Breast epithelium (tissue), 4 donors: ENCODE data around the gene OR2B2. TPM values are rescaled to one million over a fixed set of nuclear protein-coding genes. Genes with fewer than 3 reads are reported as not detected.
"Not testable (repeated sequence)": the region's sequence is repeated elsewhere in the genome, so short reads cannot be mapped to it uniquely, and the experiment has no call there.

Source experiments
- DNase-seq, 2 donors: peaks; one replicate each; pipeline ENCODE4 v3.0.0-alpha.2; 2019; ENCODE audit warnings: low spot score in 2 of 2
- H3K27ac ChIP-seq, 2 donors: fragments of 200-600 bp; sonication (generic) in 1 of 2; one replicate each; pipeline ENCODE4 v1.5.1; 2016 to 2019; ENCODE audit warnings: mild to moderate bottlenecking in 1 of 2
- H3K27me3 ChIP-seq, 2 donors: fragments of 200-600 bp; sonication (generic) in 1 of 2; one replicate each; pipeline versions ENCODE4 v1.5.1 to v1.6.0; 2017 to 2019; ENCODE audit warnings: control low read depth in 1 of 2, mild to moderate bottlenecking in 1 of 2
- H3K36me3 ChIP-seq: fragments of 200-600 bp; one replicate; pipeline ENCODE4 v1.5.1; 2019
- H3K4me1 ChIP-seq, 2 donors: fragments of 200-600 bp; sonication (generic); one replicate each; pipeline ENCODE4 v1.5.1; 2016 to 2019; ENCODE audit warnings: control low read depth in 1 of 2
- H3K4me3 ChIP-seq, 3 donors: fragments of 200-600 bp; sonication (generic); 1 replicate in 2 of 3; 2 replicates in 1 of 3; pipeline ENCODE4 v1.5.1; 2016 to 2019; ENCODE audit warnings: mild to moderate bottlenecking in 3 of 3, moderate library complexity in 2 of 3
- H3K9me3 ChIP-seq, 2 donors: fragments of 200-600 bp; sonication (generic) in 1 of 2; one replicate each; pipeline ENCODE4 v1.5.1; 2016 to 2019; ENCODE audit warnings: control low read depth in 1 of 2
- POLR2A ChIP-seq: fragments of 450-650 bp; IDR thresholded peaks from one replicate; pipeline ENCODE4 v1.6.1; 2016; ENCODE audit warnings: antibody characterized with exemption, mild to moderate bottlenecking, moderate library complexity
- POLR2AphosphoS5 ChIP-seq, 3 donors: sonication (generic); formaldehyde crosslinking; IDR thresholded peaks; one replicate each; pipeline ENCODE4 v1.6.1; 2017; ENCODE audit warnings: antibody characterized with exemption in 3 of 3
- intact Hi-C: fragments of 100-400 bp; cut with DNase I; formaldehyde crosslinking; loops from one replicate; pipeline ENCODE4 v1.15.1; 2023; ENCODE audit warnings: low total_unique reads
- total RNA-seq, 3 donors: library from RNA; depleted of rRNA; stranded (reverse); fragments of >200 nt; gene quantifications; one replicate each; pipeline ENCODE4 v1.1.0, GENCODE V29; 2016
- TF ChIP-seq, protein P1 (sequence below), 3 donors: fragments of 450-650 bp; IDR thresholded peaks; one replicate each; pipeline ENCODE4 v1.5.1; 2016 to 2017; ENCODE audit warnings: antibody characterized with exemption in 3 of 3, mild to moderate bottlenecking in 3 of 3, moderate library complexity in 3 of 3

Gene OR2B2
- total RNA-seq, 3 donors from 2014 or later: not detected

DNA sequence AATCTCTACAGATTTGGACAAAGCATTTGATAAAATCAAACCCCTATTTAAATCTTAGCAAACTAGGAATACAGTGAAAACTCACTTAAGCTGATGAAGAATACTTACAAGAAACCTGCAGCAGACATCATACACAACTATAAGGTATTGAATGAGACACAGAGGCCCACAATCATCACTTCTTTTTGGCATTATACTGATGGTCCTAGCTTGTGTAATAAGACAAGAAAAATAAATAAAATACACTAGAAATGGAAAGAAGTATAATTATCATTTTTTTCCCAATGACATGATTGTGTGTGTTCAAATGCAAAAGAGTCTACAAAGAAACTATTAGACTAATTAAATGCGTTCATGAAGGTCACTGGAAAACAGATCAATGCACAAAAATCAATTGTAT, 36.0 kb upstream of the OR2B2 start:
- H3K36me3 ChIP-seq: no peaks in the 10 kb centered on the region
- H3K27ac ChIP-seq: no peak overlapping the region
- intact Hi-C loops: no loop called here
- TF ChIP-seq, protein P1, sequence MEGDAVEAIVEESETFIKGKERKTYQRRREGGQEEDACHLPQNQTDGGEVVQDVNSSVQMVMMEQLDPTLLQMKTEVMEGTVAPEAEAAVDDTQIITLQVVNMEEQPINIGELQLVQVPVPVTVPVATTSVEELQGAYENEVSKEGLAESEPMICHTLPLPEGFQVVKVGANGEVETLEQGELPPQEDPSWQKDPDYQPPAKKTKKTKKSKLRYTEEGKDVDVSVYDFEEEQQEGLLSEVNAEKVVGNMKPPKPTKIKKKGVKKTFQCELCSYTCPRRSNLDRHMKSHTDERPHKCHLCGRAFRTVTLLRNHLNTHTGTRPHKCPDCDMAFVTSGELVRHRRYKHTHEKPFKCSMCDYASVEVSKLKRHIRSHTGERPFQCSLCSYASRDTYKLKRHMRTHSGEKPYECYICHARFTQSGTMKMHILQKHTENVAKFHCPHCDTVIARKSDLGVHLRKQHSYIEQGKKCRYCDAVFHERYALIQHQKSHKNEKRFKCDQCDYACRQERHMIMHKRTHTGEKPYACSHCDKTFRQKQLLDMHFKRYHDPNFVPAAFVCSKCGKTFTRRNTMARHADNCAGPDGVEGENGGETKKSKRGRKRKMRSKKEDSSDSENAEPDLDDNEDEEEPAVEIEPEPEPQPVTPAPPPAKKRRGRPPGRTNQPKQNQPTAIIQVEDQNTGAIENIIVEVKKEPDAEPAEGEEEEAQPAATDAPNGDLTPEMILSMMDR (IDR thresholded peaks at IDR 0.05): no peak
- TF ChIP-seq POLR2AphosphoS5 (IDR thresholded peaks at IDR 0.05): no peak
- TF ChIP-seq POLR2A: no peak
- H3K4me3 ChIP-seq: no peak overlapping the region
- no peak for DNase-seq
- H3K27me3 ChIP-seq: peaks cover 0 to 4% of the 10 kb centered on the region in 2 donors
- no peaks in the 10 kb centered on the region for H3K4me1 ChIP-seq
- H3K9me3 ChIP-seq: no peaks in the 10 kb centered on the region

DNA sequence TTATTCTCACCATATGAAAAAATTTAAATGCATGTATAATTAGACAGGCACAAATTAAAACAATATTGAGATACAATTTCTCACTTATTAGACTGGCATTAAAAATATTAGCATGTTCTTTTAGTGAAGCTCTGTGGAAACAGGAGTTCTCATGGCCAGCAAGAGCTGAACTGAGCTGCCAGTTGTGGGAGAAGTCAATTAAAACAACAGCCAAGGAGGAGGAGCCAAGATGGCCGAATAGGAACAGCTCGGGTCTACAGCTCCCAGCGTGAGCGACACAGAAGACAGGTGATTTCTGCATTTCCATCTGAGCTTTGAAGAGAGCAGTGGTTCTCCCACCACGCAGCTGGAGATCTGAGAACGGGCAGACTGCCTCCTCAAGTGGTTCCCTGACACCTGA, 30.9 kb upstream of the OR2B2 start:
- DNase-seq, H3K9me3 ChIP-seq, H3K4me1 ChIP-seq, H3K4me3 ChIP-seq, H3K27ac ChIP-seq, H3K27me3 ChIP-seq, H3K36me3 ChIP-seq, intact Hi-C loops: not testable (repeated sequence)

GRCh38 chr6:27940766-27941165, 28.6 kb upstream of the OR2B2 start:
- no peaks in the 10 kb centered on the region for H3K9me3 ChIP-seq
- intact Hi-C loops: no loop called here
- no peak overlapping the region for H3K4me3 ChIP-seq
- H3K4me1 ChIP-seq: no peaks in the 10 kb centered on the region
- peaks cover 0 to 10% of the 10 kb centered on the region in 2 donors for H3K27me3 ChIP-seq
- TF ChIP-seq, protein P1 (IDR thresholded peaks at IDR 0.05): no peak
- TF ChIP-seq POLR2A: no peak
- no peak for TF ChIP-seq POLR2AphosphoS5 (IDR thresholded peaks at IDR 0.05)
- DNase-seq: no peak
- no peak overlapping the region for H3K27ac ChIP-seq
- H3K36me3 ChIP-seq: no peaks in the 10 kb centered on the region

GRCh38 chr6:27931209-27931608, 19.0 kb upstream of the OR2B2 start:
- Histone ChIP-seq H3K27ac (no peak overlapping the region), H3K36me3 (no peaks in the 10 kb centered on the region), H3K4me1 (no peaks in the 10 kb centered on the region), H3K9me3 (peaks cover 0 to 9% of the 10 kb centered on the region in 2 donors), H3K4me3 (no peak overlapping the region), H3K27me3 (no peaks in the 10 kb centered on the region)
- intact Hi-C loops: no loop called here
- TF ChIP-seq POLR2A (no peak), POLR2AphosphoS5 (IDR thresholded peaks at IDR 0.05) (no peak)
- TF ChIP-seq, protein P1 (IDR thresholded peaks at IDR 0.05): no peak
- DNase-seq: no peak

DNA sequence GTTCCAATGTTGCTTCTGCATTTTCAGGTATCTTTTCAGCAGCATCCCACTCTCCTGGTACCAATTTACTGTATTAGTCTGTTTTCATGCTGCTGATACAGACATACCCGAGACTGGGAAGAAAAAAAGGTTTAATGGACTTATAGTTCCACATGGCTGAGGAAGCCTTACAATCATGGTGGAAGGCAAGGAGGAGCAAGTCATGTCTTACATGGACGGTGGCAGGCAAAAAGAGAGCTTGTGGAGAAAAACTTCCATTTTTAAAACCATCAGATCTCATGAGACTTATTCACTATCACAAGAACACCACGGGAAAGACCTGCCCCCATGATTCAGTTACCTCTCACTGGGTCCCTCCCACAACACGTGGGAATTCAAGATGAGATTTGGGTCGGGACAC, 17.7 kb upstream of the OR2B2 start:
- intact Hi-C loops, DNase-seq, H3K27ac ChIP-seq, H3K4me3 ChIP-seq, H3K9me3 ChIP-seq, H3K4me1 ChIP-seq, H3K27me3 ChIP-seq, H3K36me3 ChIP-seq: not testable (repeated sequence)

DNA sequence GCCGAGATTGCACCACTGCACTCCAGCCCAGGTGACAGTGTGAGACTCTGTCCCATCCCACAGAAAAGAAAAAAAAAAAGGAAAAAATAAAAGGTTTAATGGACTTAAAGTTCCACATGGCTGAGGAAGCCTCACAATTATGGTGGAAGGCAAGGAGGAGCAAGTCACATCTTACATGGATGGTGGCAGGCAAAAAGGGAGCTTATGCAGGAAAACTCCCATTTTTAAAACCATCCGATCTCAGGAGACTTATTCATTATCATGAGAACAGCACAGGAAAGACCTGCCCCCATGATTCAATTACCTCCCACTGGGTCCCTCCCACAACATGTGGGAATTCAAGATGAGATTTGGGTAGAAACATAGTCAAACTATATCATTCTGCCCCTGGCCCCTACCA, 15.8 kb upstream of the OR2B2 start:
- H3K27ac ChIP-seq, H3K9me3 ChIP-seq, H3K27me3 ChIP-seq, H3K36me3 ChIP-seq, intact Hi-C loops, H3K4me1 ChIP-seq, DNase-seq, H3K4me3 ChIP-seq: not testable (repeated sequence)

- H3K4me1 ChIP-seq: no peaks in the 10 kb centered on the region
- H3K4me3 ChIP-seq: no peak overlapping the region
- TF ChIP-seq POLR2A (no peak), POLR2AphosphoS5 (IDR thresholded peaks at IDR 0.05) (no peak)
- TF ChIP-seq, protein P1 (IDR thresholded peaks at IDR 0.05): no peak
- intact Hi-C loops: no loop called here
- peaks cover 0 to 8% of the 10 kb centered on the region in 2 donors for H3K27me3 ChIP-seq
- no peak for DNase-seq
- no peaks in the 10 kb centered on the region for H3K36me3 ChIP-seq
- H3K9me3 ChIP-seq: peaks cover 0 to 8% of the 10 kb centered on the region in 2 donors
- H3K27ac ChIP-seq: no peak overlapping the region
Measured at GRCh38 chr6:27924179-27924578, 12.0 kb upstream of the OR2B2 start.
